HL-60 (cell line): ENCODE results near the gene DMD.

Experiments used
- DNase-seq, 2 experiments: peaks; one replicate each; pipeline ENCODE4 v3.0.0-alpha.2; 2010 to 2020; ENCODE audit warnings: low read depth in 1 of 2, low spot score in 1 of 2
- H3K27ac ChIP-seq: fragments of 250-450 bp; sonication (Bioruptor Pico); replicated peaks from 2 replicates; pipeline ENCODE4 v1.5.1; 2020; ENCODE audit warnings: mild to moderate bottlenecking, moderate library complexity
- H3K27me3 ChIP-seq: fragments of 250-450 bp; sonication (Bioruptor Pico); 2 replicates; pipeline ENCODE4 v1.5.1; 2021; ENCODE audit warnings: mild to moderate bottlenecking, moderate library complexity; ENCODE audit not compliant: insufficient read depth, poor library complexity, severe bottlenecking
- H3K4me3 ChIP-seq: replicated peaks from 2 replicates; pipeline ENCODE4 v1.5.1; 2011; ENCODE audit warnings: mild to moderate bottlenecking, control low read depth, low read length; ENCODE audit not compliant: insufficient read depth
- GABPA ChIP-seq: IDR thresholded peaks from 2 replicates; pipeline ENCODE4 v1.6.1; 2012; ENCODE audit warnings: low read depth
- POLR2AphosphoS5 ChIP-seq: IDR thresholded peaks from 2 replicates; pipeline ENCODE4 v1.6.1; 2012; ENCODE audit warnings: low read depth
- REST ChIP-seq: IDR thresholded peaks from 2 replicates; pipeline ENCODE4 v1.6.1; 2012; ENCODE audit warnings: low read depth; ENCODE audit not compliant: insufficient replicate concordance
- SPI1 ChIP-seq: IDR thresholded peaks from 2 replicates; pipeline ENCODE4 v1.6.1; 2012; ENCODE audit warnings: low read depth, mild to moderate bottlenecking, borderline replicate concordance
- TF ChIP-seq, protein P1 (sequence below): IDR thresholded peaks from one replicate; pipeline ENCODE4 v1.5.1; 2011; ENCODE audit warnings: low read length, control low read depth, inconsistent platforms; ENCODE audit not compliant: insufficient read depth

DMD gene

DNA sequence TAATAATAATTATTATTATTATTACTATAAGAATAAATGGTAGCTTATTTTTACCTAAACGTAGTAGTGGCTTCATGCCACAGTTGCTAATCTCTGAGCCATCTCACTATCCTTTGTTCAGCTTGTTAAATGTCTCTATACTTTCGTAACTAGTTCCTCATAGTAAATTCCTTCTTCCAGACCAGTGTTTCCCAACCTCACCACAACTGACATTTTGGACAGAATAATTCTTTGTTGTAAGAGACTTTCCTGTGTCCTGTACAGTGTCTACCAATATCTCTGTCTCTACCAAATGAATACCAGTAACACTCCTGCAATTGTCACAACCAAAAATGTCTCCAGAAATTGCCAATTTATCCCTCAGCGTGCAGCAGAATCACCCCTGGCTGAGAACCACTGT lies 1040.9 kb downstream of the DMD start:
- no peak for TF ChIP-seq POLR2AphosphoS5
- TF ChIP-seq, protein P1, sequence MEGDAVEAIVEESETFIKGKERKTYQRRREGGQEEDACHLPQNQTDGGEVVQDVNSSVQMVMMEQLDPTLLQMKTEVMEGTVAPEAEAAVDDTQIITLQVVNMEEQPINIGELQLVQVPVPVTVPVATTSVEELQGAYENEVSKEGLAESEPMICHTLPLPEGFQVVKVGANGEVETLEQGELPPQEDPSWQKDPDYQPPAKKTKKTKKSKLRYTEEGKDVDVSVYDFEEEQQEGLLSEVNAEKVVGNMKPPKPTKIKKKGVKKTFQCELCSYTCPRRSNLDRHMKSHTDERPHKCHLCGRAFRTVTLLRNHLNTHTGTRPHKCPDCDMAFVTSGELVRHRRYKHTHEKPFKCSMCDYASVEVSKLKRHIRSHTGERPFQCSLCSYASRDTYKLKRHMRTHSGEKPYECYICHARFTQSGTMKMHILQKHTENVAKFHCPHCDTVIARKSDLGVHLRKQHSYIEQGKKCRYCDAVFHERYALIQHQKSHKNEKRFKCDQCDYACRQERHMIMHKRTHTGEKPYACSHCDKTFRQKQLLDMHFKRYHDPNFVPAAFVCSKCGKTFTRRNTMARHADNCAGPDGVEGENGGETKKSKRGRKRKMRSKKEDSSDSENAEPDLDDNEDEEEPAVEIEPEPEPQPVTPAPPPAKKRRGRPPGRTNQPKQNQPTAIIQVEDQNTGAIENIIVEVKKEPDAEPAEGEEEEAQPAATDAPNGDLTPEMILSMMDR = no peak
- TF ChIP-seq REST = no peak
- TF ChIP-seq GABPA = no peak
- TF ChIP-seq SPI1 = no peak

GRCh38 chrX:32155044-32155638 lies 1056.2 kb downstream of the DMD start:
- H3K27ac ChIP-seq = no peak overlapping the region
- no peaks in the 10 kb centered on the region for H3K27me3 ChIP-seq
- no peak for TF ChIP-seq SPI1
- TF ChIP-seq GABPA = no peak
- TF ChIP-seq, protein P1 = no peak
- TF ChIP-seq POLR2AphosphoS5 = no peak
- no peak for TF ChIP-seq REST
- H3K4me3 ChIP-seq = no peak overlapping the region
- no peak for DNase-seq

More for the DNA sequence above, 1040.9 kb downstream of the DMD start:
- H3K4me3 ChIP-seq = no peak overlapping the region
- H3K27ac ChIP-seq = peak overlapping the region; percentile 34; the same call in 1 of the 2 replicates
- H3K27me3 ChIP-seq = no peaks in the 10 kb centered on the region
- peak in 1 of 2 experiments; percentile 52 for DNase-seq

- H3K27me3 ChIP-seq = no peaks in the 10 kb centered on the region
- no peak overlapping the region for H3K27ac ChIP-seq
- DNase-seq = no peak
- no peak overlapping the region for H3K4me3 ChIP-seq
- TF ChIP-seq POLR2AphosphoS5 = no peak
- no peak for TF ChIP-seq REST
- TF ChIP-seq, protein P1 = no peak
- no peak for TF ChIP-seq SPI1
- no peak for TF ChIP-seq GABPA
Observed at GRCh38 chrX:32153585-32153984, 1057.8 kb downstream of the DMD start.
